Activated CD4-positive, alpha-beta memory T cell treated with anti-CD3 and anti-CD28 coated beads for 36 hours (primary cell): ENCODE measurements around the gene SCT. TPM values are rescaled to one million over a fixed set of nuclear protein-coding genes. Genes with fewer than 3 reads are reported as not detected.
A peak's percentile ranks its signal among the peaks of the same experiment; 100 is the strongest.

ENCODE experiments used
- CTCF ChIA-PET: fragments of 350-600 bp; sonication (Branson Sonifier 250); formaldehyde crosslinking; loops from one replicate; lab custom pipeline; 2021; ENCODE audit warnings: antibody characterized with exemption, inconsistent platforms; lab: Charles Lee
- POLR2A ChIA-PET: fragments of 350-600 bp; sonication (Branson Sonifier 250); formaldehyde crosslinking; loops from one replicate; lab custom pipeline; 2021; ENCODE audit warnings: antibody characterized with exemption; lab: Charles Lee
- DNase-seq: peaks from one replicate; pipeline ENCODE4 v3.0.0-alpha.2; 2020
- H3K27ac Mint-ChIP-seq: one replicate; pipeline ENCODE4 v1.8.0; 2021; ENCODE audit warnings: mixed read lengths
- H3K27me3 Mint-ChIP-seq: one replicate; pipeline ENCODE4 v1.8.0; 2021; ENCODE audit warnings: mixed read lengths
- H3K36me3 Mint-ChIP-seq: one replicate; pipeline ENCODE4 v1.8.0; 2021; ENCODE audit warnings: mixed read lengths
- H3K4me1 Mint-ChIP-seq: one replicate; pipeline ENCODE4 v1.8.0; 2021; ENCODE audit warnings: low read depth, mixed read lengths
- H3K4me3 Mint-ChIP-seq: one replicate; pipeline ENCODE4 v1.8.0; 2021; ENCODE audit warnings: mild to moderate bottlenecking, mixed read lengths
- H3K9me3 Mint-ChIP-seq: one replicate; pipeline ENCODE4 v1.8.0; 2021; ENCODE audit warnings: mixed read lengths
- intact Hi-C: fragments of 100-400 bp; cut with micrococcal nuclease; formaldehyde crosslinking; loops from one replicate; pipeline ENCODE4 v1.15.1; 2023
- total RNA-seq, 2 experiments: library from RNA; stranded (reverse); gene quantifications; one replicate each; pipeline ENCODE4 v1.2.3, GENCODE V29; 2021

SCT gene
- total RNA-seq, 2 experiments from 2014 or later, result not detected

GRCh38 chr11:611001-611996 is 15.7 kb downstream of the SCT start:
- no peak overlapping the region for H3K4me3 Mint-ChIP-seq
- peaks cover 38% of the 10 kb centered on the region for H3K36me3 Mint-ChIP-seq
- intact Hi-C loops, result no loop called here
- H3K27me3 Mint-ChIP-seq, result no peaks in the 10 kb centered on the region
- H3K9me3 Mint-ChIP-seq, result no peaks in the 10 kb centered on the region
- ChIA-PET CTCF (interaction anchor here (1.2 to 2.4 kb wide), 2 partner anchors 57 to 115 kb away, joined by 3 to 9 read pairs; no protein-coding TSS in a partner anchor), POLR2A (no interaction called here)
- DNase-seq, result no peak
- peaks cover 17% of the 10 kb centered on the region for H3K4me1 Mint-ChIP-seq
- peak overlapping the region; percentile 5 for H3K27ac Mint-ChIP-seq

GRCh38 chr11:610146-610801 is 16.7 kb downstream of the SCT start:
- Mint-ChIP-seq H3K9me3 (no peaks in the 10 kb centered on the region), H3K4me1 (peaks cover 15% of the 10 kb centered on the region), H3K4me3 (no peak overlapping the region), H3K36me3 (peaks cover 37% of the 10 kb centered on the region), H3K27ac (no peak overlapping the region), H3K27me3 (no peaks in the 10 kb centered on the region)
- no peak for DNase-seq
- CTCF ChIA-PET, result interaction anchor here (1.2 kb wide), 1 partner anchor 116 kb away, joined by 3 read pairs; no protein-coding TSS in a partner anchor
- intact Hi-C loops, result no loop called here
- POLR2A ChIA-PET, result no interaction called here

GRCh38 chr11:609341-609811 is 17.6 kb downstream of the SCT start:
- intact Hi-C loops, result no loop called here
- Mint-ChIP-seq H3K4me1 (peaks cover 12% of the 10 kb centered on the region), H3K36me3 (peaks cover 35% of the 10 kb centered on the region), H3K9me3 (no peaks in the 10 kb centered on the region), H3K4me3 (no peak overlapping the region), H3K27me3 (no peaks in the 10 kb centered on the region), H3K27ac (no peak overlapping the region)
- ChIA-PET CTCF (no interaction called here), POLR2A (no interaction called here)
- DNase-seq, result no peak

- H3K4me3 Mint-ChIP-seq, result no peak overlapping the region
- H3K27me3 Mint-ChIP-seq, result no peaks in the 10 kb centered on the region
- DNase-seq, result no peak
- intact Hi-C loops, result no loop called here
- H3K36me3 Mint-ChIP-seq, result peaks cover 31% of the 10 kb centered on the region
- POLR2A ChIA-PET, result no interaction called here
- no peaks in the 10 kb centered on the region for H3K9me3 Mint-ChIP-seq
- H3K4me1 Mint-ChIP-seq, result peaks cover 7% of the 10 kb centered on the region
- no peak overlapping the region for H3K27ac Mint-ChIP-seq
- CTCF ChIA-PET, result no interaction called here
Measured at GRCh38 chr11:608791-609251, 18.2 kb downstream of the SCT start.

GRCh38 chr11:607971-608659 is 18.9 kb downstream of the SCT start:
- H3K9me3 Mint-ChIP-seq, result no peaks in the 10 kb centered on the region
- intact Hi-C loops, result no loop called here
- no peak overlapping the region for H3K27ac Mint-ChIP-seq
- peaks cover 29% of the 10 kb centered on the region for H3K36me3 Mint-ChIP-seq
- no peak for DNase-seq
- H3K4me3 Mint-ChIP-seq, result no peak overlapping the region
- CTCF ChIA-PET, result no interaction called here
- peaks cover 2% of the 10 kb centered on the region for H3K4me1 Mint-ChIP-seq
- no peaks in the 10 kb centered on the region for H3K27me3 Mint-ChIP-seq
- POLR2A ChIA-PET, result no interaction called here

GRCh38 chr11:607020-607780 is 19.8 kb downstream of the SCT start:
- H3K27me3 Mint-ChIP-seq, result no peaks in the 10 kb centered on the region
- no peak overlapping the region for H3K4me3 Mint-ChIP-seq
- POLR2A ChIA-PET, result no interaction called here
- DNase-seq, result no peak
- CTCF ChIA-PET, result no interaction called here
- H3K36me3 Mint-ChIP-seq, result peaks cover 25% of the 10 kb centered on the region
- peaks cover 2% of the 10 kb centered on the region for H3K4me1 Mint-ChIP-seq
- no peak overlapping the region for H3K27ac Mint-ChIP-seq
- H3K9me3 Mint-ChIP-seq, result no peaks in the 10 kb centered on the region
- intact Hi-C loops, result no loop called here

- POLR2A ChIA-PET, result no interaction called here
Measured at GRCh38 chr11:606245-606644, 20.7 kb downstream of the SCT start.

GRCh38 chr11:605286-606129 is 21.5 kb downstream of the SCT start:
- no peak overlapping the region for H3K4me3 Mint-ChIP-seq
- ChIA-PET POLR2A (no interaction called here), CTCF (no interaction called here)
- H3K9me3 Mint-ChIP-seq, result no peaks in the 10 kb centered on the region
- no peaks in the 10 kb centered on the region for H3K4me1 Mint-ChIP-seq
- H3K27me3 Mint-ChIP-seq, result no peaks in the 10 kb centered on the region
- intact Hi-C loops, result no loop called here
- H3K36me3 Mint-ChIP-seq, result peaks cover 25% of the 10 kb centered on the region
- DNase-seq, result no peak
- H3K27ac Mint-ChIP-seq, result no peak overlapping the region

More at GRCh38 chr11:606245-606644, 20.7 kb downstream of the SCT start:
- Mint-ChIP-seq H3K4me1 (no peaks in the 10 kb centered on the region), H3K27ac (no peak overlapping the region), H3K4me3 (no peak overlapping the region), H3K36me3 (peaks cover 29% of the 10 kb centered on the region), H3K27me3 (no peaks in the 10 kb centered on the region), H3K9me3 (no peaks in the 10 kb centered on the region)
- DNase-seq, result no peak
- CTCF ChIA-PET, result no interaction called here
- intact Hi-C loops, result no loop called here

- Mint-ChIP-seq H3K36me3 (peaks cover 31% of the 10 kb centered on the region), H3K4me3 (no peak overlapping the region), H3K27me3 (no peaks in the 10 kb centered on the region), H3K27ac (no peak overlapping the region), H3K9me3 (no peaks in the 10 kb centered on the region), H3K4me1 (no peaks in the 10 kb centered on the region)
- intact Hi-C loops, result no loop called here
- ChIA-PET CTCF (no interaction called here), POLR2A (no interaction called here)
- DNase-seq, result no peak
Measured at GRCh38 chr11:603154-603553, 23.8 kb downstream of the SCT start.

- intact Hi-C loops, result no loop called here
- Mint-ChIP-seq H3K4me1 (no peaks in the 10 kb centered on the region), H3K27me3 (no peaks in the 10 kb centered on the region), H3K36me3 (peaks cover 33% of the 10 kb centered on the region), H3K9me3 (no peaks in the 10 kb centered on the region), H3K4me3 (no peak overlapping the region), H3K27ac (no peak overlapping the region)
- ChIA-PET POLR2A (no interaction called here), CTCF (no interaction called here)
- no peak for DNase-seq
Measured at GRCh38 chr11:601573-602245, 25.3 kb downstream of the SCT start.
